Islet of Langerhans (tissue), 1 donor: ENCODE results near the gene CFL1.
"Not testable (repeated sequence)": the region's sequence is repeated elsewhere in the genome, so short reads cannot be mapped to it uniquely, and the experiment has no call there.

ENCODE experiments used
- FAIRE-seq: peaks from one replicate; lab custom pipeline; 2011; peaks lifted over from hg19 to GRCh38; lab: Jason Lieb, UNC

The CFL1 gene

GRCh38 chr11:65856689-65857499 lies 1.1 kb downstream of the CFL1 start:
- FAIRE-seq, result no peak

DNA sequence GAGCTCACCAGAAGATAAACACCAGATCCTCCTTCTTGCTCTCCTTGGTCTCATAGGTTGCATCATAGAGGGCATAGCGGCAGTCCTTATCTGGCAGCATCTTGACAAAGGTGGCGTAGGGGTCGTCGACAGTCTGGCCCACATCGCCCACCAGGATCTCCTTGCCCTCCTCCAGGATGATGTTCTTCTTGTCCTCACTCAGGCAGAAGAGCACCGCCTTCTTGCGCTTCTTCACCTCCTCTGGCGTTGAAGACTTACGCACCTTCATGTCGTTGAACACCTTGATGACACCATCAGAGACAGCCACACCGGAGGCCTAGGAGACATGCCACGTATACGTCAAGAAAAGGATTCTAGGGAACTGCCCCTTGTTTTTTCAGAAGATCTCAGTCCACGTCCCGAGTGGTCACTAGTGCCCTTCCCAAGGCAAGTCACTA lies 2.0 kb downstream of the CFL1 start:
- FAIRE-seq, result no peak

GRCh38 chr11:65854852-65855837 lies 2.8 kb downstream of the CFL1 start:
- FAIRE-seq, result no peak

GRCh38 chr11:65854161-65854592 lies 3.8 kb downstream of the CFL1 start:
- FAIRE-seq, result no peak

DNA sequence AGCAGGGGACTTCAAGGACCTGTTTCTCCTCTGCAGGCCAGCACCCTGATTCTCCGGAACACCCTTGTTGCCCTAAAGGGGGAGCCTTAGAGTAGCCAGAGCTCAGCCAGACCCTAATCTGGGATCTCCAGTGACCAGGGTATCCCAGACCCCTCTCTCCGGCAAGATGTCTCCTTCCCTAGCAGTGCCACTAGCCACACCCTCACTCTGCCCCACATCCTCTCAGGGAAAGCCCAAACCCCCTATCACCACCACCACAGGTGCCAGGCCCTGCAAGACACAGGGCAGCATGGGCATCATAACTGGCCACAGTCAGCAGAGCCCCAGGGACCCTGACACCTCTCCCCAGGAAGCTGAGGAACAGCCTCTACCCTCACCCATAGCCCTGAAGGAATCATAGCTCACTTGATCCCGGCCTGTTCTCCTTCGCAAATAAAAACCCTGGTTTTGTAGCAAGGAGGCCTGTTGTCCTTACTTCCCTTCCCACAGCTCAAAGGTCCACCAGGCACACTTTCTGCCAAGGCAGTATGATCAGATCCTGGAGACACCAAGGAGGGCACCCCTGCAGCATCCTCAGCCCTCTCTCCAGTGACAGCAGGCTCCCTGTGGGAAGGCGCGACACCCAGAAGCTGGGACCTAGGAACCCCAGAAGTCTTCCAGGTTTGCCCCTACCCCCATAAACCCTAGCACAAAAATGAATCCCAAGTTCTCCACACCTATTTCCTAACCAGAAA lies 4.6 kb downstream of the CFL1 start:
- FAIRE-seq, result no peak

DNA sequence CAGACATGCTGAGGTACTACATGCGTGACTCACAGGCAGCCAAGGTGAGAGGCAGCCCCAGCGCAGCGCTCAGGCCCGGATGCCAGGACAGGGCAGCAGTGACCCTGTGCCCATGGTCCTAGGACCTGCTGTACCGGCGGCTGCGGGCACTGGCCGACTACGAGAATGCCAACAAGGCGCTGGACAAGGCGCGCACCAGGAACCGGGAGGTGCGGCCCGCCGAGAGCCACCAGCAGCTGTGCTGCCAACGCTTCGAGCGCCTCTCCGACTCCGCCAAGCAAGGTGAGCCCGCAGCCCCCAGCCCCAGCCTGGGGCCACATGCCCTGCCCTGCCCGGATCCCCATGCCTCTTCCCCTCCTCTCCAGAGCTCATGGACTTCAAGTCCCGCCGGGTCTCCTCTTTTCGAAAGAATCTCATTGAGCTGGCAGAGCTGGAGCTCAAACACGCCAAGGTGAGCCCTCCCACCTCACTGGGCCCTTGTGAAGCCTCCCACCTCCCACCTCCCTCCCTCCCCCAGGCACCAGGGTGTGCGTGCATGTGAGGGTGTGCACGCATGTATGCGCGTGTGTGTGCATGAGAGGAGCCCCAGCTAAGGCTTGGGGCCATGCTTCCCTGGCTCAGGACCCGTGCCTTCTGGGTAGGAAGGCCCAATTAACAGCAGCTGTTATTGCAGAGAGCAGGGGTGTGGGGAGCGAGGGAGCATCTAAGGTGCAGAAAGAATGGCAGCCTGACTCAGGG lies 5.3 kb downstream of the CFL1 start:
- FAIRE-seq, result no peak

GRCh38 chr11:65851811-65852507 lies 6.0 kb downstream of the CFL1 start:
- FAIRE-seq, result no peak

DNA sequence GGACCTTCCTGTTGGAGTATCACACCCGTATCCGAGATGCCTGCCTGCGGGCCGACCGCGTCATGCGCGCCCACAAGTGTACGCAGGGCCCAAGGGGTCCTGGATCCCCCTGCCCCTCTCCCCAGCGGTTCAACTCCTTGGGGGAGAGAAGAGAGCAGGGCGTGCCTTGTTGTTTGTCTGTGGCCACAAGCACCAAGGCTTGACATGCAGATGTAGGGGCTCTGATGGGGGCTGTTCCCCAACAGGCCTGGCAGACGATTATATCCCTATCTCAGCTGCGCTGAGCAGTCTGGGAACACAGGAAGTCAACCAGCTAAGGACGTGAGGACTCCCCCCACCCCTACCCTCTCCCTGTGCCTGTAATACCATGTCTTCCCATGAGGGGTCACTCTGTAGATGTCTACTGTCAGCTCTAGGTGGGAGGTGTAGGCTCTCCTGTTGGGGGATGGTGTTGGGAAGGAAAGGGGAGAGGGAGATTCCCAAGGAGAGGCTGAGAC lies 6.8 kb downstream of the CFL1 start:
- FAIRE-seq, result no peak

DNA sequence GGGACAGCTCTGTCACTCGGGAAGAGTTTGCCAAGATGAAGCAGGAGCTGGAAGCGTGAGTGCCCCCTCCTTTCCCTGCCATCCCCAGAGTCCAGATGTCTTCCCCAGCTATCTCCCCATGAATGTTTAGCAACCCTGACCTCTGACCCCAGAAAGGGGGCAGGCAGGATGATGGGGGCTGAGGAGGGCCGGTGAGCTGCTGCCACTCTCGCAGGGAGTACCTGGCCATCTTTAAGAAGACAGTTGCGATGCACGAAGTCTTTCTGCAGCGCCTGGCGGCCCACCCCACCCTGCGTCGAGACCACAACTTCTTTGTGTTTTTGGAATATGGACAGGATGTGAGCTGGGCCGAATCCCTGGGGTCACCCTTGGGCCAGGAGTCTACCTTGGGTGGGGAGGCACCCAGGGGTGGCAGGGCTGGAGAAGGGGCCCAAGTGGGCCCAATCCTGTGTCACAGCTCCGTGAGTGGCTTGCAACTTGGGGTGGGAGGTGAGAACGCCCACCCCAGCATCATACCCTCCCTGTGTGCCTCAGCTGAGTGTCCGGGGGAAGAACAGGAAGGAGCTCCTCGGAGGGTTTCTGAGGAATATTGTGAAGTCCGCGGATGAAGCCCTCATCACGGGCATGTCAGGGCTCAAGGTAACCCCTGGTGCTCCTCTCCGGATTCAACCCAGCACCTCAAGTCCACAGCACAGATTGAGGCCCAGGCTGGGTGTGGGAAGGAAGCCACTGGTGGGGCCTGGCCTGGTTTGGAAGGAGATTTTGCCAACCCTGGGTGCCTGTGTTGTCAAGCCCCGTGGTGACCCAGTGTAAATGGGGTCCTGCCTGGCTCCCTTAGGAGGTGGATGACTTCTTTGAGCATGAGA lies 7.5 kb downstream of the CFL1 start:
- FAIRE-seq, result no peak

GRCh38 chr11:65849771-65850216 lies 8.2 kb downstream of the CFL1 start:
- no peak for FAIRE-seq

DNA sequence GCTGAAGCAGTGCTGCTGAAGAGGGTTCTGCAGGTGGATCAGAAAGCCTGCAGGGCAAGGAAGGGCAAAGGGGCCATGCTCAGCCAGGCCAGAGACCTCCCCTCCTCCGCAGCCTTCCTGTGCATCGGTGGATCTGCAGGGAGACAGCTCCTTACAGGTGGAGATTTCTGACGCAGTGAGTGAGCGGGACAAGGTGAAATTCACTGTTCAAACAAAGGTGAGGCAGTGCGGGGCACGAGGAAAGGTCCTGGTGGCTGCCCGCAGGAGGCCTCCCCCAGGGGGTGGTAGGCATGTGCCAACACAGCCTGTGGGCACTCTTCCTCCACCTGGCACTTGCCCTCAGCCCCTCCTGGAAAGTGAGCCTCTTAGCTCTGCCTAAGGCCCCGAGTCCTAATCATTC lies 8.6 kb downstream of the CFL1 start:
- FAIRE-seq, result no peak

- FAIRE-seq, result not testable (repeated sequence)
Observed at GRCh38 chr11:65848693-65849092, 9.3 kb downstream of the CFL1 start.

GRCh38 chr11:65847746-65848145 lies 10.2 kb downstream of the CFL1 start:
- no peak for FAIRE-seq

DNA sequence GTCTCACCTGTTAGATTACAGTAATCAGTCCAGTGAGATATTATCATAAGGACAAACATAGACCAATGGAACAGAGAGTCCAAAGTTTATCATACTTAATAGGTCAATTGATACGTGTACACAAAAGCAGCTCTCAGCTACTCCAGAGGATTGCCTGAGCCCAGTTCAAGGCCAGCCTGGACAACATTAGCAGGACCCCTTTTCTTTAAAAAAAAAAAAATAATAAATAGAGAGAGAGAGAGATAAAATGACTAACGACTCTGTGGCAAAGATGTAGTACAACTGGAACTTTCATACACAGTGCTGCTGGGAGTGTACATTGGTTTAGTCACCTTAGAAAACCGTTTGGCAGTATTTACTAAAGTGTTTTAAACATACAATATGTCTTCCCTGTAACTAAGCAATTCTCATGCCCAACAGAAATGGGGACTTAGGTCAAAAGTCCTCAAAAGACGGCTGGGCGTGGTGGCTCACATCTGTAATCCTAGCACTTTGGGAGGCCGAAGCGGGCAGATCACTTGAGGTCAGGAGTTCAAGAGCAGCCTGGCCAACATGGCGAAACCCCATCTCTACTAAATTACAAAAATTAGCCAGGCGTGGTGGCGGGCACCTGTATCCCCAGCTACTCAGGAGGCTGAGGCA lies 13.6 kb downstream of the CFL1 start:
- no peak for FAIRE-seq

DNA sequence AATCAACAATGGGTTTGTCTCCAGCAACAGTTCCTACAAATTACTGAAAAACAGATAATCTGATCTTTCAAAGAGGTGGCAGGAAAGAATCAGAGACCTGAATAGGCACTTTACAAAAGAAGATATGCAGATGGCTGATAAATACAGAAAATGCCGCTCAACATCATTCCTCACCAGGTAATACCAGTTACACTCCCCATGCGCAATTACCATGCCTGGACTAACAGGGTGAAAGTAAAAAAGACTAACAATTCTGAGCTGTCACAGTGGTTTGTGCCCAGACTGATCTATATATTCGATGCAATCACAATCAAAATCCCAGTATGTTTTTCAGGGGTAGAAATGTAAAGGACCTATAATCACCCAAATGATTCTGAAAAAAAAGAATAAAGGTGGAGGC lies 14.2 kb downstream of the CFL1 start:
- FAIRE-seq, result no peak

GRCh38 chr11:65842144-65842543 lies 15.8 kb downstream of the CFL1 start:
- FAIRE-seq, result no peak

DNA sequence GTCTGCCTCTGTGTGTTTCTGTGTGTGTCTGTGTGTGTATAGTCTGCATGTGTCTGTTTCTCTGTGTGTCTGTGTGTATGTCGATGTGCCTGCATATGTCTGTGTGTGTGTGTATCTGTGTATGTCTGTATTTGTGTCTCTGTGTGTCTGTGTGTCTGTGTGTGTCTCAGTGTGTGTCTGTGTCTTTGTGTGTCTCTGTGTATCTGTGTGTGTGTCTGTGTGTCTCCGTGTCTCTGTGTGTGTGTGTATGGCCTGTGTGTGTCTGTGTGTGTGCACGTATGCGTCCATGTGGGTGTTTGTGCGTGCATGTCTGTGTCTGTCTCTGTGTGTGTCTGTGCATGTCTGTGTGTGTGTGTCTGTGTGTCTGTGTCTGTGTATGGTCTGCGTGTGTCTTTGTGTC lies 23.8 kb downstream of the CFL1 start:
- no peak for FAIRE-seq

DNA sequence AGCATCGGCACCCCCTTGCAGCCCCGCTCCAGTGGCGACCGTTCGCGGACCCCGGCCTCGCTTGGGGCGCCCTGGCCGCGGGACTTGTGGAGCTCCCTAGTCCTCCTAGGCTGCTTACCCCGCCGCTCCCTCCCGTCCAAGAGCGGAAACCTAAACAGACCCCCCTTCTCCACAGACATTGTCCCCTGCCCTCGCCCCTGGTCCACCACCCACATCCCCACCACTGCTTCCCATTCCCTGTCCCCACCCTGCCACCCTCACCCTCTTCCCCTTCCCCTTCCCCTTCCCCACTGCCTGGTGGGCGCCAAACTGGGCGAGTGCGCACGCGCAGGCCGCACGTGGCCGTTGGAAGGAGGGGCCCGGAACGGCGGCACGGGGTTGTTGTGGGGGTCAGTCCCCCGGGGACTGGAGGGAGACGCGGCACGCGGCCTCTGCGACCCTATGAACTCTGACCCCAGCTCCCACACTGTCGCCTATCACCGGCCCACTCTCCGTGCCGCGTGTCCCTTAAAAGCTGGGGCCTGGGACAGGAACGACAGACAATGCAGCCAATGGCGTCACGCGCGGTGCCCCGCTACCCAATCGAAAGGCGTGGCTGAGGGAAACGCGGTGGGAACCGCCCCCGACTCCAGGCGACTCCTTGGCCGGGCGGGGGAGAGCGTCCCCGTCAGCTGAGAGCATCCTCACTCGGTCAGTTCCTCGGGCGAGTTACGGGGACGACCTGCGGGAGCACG lies 24.5 kb downstream of the CFL1 start, which contains the start of gene SNX32:
TSS of gene SNX32 (plus strand) at position 667 of the 734 bp plus-strand sequence. CDS start 103 bp downstream, outside the sequence.
- no peak for FAIRE-seq
